NCI-H2107 treated with DMSO at 0.1 percent for 48 hours (cell line): ENCODE results near the gene CCDC180.
"Not testable (repeated sequence)": the region's sequence is repeated elsewhere in the genome, so short reads cannot be mapped to it uniquely, and the experiment has no call there.

Experiments used
- DNase-seq: peaks from one replicate; lab custom pipeline; 2025; ENCODE audit not compliant: unreplicated experiment; lab: John Stamatoyannopoulos, UW

The CCDC180 gene

DNA sequence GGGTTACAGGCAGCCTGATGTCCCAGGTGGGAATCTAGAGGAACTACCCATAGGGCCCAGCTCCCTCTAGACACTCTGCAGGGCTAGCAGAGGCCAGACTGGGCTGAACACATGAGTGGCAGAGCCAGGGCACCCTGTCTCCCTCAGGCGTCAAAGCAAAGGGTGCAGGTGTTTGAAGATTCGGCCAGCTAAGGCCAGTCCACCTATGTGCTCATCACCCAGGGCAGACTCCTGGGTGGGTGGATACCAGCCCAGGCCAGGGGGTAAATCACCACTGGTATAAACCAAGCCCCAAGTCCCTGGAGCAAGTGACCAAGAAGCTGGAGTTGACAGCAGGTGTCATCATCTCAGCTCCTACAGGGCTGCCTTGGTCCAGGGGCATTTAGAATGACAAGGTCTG lies 3.4 kb downstream of the CCDC180 start:
- DNase-seq: no peak

DNA sequence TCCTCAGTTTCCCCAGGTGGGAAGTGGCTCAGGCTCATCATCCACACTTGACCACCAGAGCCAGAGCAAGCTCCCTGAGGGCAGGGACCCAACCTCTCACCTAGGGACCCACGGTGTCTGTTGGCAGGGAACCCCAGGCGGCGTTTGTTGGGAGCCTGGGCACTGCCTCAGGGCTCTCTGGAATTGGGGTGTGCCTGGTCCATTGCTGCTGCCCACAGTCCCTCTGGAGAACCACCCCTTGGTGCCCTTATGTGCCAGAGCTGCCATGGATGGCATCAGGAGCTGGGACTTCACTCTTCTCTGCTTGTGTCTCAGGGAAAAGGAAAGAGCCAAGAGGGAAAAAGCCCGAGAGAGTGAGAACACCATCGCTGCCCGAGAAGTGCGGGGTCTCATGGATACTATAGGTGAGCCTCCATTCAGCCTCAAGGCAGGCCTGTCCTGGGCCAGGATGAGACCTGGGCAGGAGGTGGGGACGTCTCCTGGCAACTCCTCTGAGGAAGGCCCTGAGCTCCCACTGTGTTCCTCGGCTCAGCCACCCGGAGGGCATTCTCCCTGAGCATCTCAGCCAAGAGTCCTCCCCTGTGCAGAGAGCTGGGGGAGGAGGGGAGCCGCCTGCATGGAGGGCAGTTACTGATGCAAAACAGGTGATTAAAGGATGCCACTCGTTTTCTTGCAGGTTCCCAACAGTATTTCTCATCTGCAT lies 4.5 kb downstream of the CCDC180 start:
- no peak for DNase-seq

DNA sequence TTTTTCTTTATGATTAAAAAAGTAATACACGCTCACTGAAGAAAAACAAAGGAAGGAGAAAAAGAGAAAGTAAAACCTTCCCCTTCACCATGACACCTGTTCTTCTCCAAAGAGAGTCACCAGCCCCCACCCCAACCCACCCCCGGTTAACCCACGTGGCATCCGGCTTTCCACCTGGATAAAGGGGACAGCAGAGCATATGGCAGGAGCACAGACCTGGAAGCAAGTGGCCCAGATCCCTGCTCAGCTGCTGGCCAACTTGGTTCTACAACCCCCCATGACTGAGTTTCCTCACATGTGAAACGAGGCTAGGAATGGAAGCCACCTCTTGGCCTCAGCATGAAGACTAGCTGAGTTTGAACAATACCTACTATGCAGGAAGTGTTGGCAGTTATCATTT lies 5.1 kb downstream of the CCDC180 start:
- DNase-seq: no peak

DNA sequence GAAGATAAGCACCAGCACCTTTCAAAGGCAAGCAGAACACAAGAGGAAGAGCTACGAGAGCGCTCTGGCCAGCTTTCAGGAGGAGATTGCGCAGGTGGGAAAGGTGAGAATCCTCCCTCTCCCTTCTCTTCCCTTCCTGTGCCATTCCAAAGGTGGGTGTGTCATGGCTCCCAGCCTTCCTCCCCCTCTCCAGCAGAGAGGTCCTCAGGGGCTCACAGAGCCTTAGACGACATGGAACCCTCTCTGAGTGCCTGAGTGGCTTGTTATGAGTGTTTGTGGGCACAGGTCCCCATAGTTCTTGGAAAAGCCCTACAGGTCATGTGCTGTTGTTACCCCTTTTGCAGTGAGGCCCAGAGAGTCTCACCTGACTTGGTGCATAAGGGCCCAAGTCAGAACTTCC lies 5.8 kb downstream of the CCDC180 start:
- DNase-seq: no peak

DNA sequence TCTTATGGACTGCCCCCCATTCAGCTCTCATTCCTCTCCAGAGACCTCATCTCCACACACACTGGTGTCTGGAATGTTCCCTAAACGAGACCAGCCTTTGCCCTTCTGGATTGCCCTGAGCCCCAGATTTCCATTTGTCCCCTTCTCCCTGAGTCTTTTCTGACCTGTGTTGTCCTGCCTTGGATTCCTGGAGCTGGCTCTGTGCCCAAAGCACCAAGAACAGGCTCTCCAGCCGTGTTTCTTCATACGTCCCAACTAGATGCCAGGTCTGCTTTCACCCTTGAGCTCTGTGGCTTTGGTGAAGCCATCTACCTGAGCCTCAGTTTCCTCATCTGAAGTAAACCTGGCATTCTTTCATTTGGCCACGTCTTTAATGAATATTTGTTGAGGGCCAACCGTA lies 6.3 kb downstream of the CCDC180 start:
- DNase-seq: no peak

DNA sequence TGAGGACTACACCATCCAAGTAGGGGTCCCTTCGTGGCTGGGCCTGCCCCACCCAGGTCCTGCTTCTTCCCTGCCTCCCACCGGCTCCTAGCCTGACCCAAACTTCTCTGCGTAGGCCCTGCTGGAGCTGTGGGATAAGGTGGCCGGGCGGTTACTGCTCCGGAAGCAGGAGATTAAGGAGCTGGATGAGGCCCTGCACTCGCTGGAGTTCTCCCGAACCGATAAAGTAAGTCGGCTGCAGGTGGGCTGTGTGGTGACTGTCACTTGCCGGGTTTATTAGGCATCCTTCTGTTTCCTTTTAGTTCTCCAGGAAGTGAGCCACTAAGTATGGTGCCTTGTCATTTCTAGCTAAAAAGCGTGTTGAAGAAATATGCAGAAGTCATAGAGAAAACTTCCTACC lies 7.0 kb downstream of the CCDC180 start:
- DNase-seq: no peak

DNA sequence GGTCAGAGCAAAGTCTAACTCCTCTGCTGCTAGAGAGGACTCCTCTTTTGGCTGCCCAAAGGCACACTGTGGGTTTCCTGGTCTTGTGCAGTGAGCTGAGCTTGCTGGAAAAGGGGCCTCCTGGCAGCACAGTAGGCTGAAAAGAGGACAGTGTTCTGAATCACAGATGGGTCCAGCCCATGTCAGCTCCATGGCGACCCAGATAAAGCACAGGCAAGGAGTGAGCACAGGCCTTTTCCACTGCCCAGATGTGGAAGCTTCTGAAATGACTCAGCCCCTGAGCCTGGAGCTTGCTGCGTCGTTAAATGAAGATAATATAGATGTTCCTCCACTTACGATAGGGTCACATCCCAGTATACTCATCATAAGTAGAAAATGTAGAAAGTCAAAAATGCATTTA lies 8.1 kb downstream of the CCDC180 start:
- no peak for DNase-seq

DNA sequence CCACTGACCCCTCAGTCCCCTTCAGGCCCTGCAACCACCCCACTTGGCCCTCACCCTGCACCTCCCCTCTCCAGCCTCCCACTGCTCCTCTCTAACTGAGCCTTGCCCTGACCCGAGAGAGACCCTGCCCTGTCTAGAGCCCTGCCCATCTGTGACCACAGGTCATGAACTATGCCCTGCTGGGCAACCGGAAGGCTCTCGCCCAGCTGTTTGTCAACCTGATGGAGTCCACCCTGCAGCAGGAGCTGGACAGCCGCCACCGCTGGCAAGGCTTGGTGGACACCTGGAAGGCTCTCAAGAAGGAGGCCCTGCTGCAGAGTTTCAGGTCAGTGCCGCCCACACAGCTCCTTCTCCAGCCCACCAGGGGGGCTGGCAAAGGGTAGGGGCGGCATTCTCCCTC lies 9.4 kb downstream of the CCDC180 start:
- no peak for DNase-seq

DNA sequence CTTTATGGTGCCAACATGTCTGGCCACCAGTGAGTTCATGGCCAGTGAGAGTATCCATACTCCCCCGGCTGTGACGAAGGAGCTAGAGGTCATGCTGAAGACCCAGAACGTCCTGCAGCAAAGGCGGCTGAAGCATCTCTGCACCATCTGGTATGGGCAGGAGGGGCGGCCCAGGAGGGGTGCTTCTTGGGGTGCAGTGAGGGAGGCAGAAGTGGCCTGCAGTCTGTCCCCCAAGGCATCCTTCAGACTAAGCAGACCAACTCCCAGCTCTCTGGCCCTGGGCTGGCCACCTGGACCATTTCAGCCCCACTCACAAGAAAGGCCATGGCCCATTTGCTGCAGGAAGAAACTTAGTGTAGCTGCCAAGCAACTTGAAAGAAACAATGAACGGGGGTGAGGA lies 11.0 kb downstream of the CCDC180 start:
- DNase-seq: no peak

DNA sequence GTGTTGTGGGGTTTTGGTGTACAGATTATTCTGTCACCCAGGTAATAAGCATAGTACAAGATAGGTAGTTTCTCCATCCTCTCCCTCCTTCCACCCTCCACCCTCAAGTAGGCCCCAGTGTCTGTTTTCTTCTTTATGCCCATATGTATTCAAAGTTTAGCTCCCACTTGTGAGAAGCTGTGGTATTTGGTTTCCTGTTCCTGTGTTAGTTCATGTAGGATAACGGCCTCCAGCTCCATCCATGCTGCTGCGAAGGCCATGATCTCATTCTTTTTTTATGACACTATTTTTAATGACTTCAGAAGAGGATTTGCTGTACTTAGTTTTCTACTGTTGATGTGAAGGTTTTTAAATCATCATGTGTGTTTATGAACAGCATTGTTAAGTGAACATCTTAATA lies 11.9 kb downstream of the CCDC180 start:
- DNase-seq: no peak

DNA sequence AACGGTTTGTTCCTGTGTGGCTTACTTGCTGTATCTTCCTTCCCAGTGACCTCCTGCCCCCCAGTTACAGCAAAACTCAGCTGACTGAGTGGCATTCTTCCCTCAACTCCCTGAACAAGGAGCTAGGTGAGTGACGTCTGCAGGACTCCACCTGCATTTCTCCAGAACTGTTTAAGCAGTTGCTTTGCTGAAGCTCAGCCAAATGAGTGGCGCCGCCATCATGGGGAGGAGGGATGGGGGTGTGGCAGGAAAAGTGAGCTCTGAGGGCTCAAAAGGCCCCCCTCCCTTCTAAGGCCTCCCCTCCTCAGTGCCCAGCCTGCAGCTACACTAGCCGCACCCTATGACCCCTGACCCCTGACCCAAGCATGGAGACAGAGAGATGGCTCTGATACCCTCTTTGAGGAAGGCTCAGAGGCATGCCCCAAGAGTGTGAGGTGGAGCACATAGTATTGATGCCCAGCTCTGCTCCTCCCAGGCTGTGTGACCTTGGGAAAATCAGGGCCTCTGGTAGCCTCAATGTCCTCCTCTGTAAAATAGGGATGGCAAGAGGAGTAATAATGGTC lies 12.7 kb downstream of the CCDC180 start:
- DNase-seq: no peak

DNA sequence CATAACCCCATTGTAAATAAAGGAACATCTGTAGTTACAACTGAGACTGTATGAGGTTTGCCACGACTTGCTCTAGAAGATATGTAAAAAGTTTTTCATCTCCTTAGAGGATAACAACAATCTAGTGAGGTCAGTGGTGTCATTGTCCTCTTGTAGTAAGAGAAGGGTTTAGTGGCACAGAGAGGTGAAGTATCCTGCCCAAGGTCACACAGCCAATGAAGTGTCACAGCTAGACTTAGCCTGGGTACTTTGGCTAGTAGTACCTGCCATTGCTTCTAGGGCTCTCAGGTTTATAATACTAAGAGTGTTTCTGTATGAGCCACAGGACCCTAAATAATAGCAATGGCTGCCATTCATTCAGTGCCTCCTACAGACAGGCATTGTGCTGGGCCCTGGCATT lies 13.8 kb downstream of the CCDC180 start:
- no peak for DNase-seq

DNA sequence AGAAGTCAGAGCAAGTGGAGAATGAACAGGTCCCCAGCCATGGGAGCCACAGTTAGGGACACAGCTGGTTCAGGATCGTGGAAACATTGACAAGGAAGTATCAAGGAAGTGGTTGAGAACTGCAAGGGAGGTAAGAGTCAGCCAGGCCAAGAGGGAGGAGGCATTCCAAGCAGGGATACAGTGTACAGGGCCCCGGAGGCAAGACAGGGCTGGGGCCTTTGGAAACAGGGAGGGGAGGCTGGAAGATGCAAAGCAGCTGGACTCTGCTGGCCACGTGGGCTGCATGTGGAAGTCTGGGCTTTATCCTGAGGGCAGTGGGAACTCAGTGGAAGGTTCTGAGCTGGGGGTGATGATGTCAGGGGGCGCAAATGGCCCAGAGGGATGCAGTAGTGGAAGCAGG lies 14.2 kb downstream of the CCDC180 start:
- DNase-seq: no peak

DNA sequence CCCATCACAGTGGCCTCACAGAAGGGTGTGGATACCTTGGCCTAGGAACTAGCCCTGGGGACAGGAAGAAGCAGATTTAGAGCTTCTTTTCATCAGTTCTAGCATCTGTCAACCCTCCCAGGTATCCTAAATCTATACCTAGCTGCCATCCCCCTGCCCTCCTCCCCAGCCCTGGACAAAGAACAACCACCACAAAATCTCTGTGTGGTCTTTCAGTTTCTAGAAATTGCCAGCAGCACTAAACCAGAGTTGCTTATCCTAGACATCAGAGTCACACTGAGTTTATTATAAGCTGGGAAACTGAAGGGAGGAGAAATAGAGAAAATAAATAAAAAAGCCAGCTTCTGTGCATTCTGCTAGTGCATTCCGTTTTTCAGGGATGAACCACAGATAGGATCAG lies 14.6 kb downstream of the CCDC180 start:
- no peak for DNase-seq

DNA sequence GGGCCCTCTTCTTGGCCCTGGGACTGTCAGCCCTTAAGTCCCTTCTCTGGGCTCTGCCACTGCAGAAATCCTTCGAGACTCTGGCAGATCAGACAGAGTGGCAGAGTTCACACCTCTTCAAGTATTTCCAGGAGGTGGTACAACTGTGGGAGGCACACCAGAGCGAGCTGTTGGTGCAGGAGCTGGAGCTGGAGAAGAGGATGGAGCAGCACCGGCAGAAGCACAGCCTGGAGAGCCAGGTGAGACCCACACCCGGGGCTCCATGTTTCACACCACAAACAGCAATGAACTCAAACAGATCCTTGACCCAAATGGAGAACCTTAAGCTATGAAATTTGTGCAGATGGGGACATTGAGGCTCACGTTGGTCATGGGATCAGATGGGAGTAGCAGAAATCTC lies 17.5 kb downstream of the CCDC180 start:
- no peak for DNase-seq

DNA sequence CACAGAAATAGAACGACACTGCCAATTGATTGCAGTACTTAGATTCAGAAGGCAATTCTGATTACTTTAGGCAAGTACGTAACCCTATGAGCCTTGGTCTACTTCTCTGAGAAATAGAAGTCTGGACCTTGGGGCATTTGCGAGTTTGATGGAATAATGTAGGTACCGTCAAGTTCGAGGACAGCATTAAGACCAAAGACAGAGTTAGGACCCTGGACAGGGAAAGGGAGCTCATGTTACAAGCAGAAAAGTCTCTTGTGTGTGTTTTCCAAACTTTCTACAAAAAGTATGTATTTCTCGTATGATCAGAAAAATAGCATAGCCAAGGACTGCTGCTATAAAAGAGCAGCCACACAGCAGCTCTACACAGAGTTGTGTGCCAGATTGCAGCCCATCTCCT lies 20.1 kb downstream of the CCDC180 start:
- DNase-seq: no peak

DNA sequence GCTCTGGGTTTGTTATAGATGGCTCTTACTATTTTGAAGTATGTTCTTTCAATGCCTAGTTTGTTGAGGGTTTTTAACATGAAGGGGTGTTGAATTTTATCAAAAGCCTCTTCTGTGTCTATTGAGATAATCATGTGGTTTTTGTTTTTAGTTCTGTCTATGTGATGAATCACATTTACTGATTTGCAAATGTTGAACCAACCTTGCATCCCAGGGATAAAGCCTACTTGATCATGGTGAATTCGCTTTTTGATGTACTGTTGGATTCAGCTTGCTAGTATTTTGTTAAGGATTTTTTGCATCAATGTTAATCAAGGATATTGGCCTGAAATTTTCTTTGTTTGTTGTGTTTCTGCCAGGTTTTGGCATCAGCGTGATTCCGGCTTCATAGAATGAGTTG lies 25.5 kb downstream of the CCDC180 start:
- no peak for DNase-seq

DNA sequence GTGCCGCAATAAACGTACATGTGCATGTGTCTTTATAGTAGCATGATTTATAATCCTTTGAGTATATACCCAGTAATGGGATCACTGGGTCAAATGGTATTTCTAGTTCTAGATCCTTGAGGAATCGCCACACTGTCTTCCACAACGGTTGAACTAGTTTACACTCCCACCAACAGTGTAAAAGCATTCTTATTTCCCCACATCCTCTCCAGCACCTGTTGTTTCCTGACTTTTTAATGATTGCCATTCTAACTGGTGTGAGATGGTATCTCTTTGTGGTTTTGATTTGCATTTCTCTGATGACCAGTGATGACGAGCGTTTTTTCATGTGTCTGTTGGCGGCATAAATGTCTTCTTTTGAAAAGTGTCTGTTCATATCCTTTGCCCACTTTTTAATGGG lies 28.2 kb downstream of the CCDC180 start:
- not testable (repeated sequence) for DNase-seq

DNA sequence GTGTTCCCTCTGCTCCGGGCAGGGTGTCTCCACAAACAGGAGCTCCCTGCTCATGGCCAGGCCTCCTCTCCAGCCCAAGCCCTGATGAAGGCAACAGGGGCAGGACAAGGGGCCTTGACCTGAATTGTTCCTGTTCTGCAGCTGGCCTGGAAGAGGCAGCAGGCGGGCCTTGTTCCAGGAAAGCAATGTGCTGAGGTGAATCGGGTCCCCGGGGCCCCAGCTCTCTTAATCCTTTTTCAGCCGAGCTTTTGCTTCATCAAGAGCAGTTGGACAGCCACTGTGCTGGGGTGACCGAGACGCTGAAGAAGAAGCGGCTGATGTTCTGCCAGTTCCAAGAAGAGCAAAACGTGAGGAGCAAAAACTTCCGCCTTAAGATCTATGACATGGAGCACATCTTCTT lies 41.4 kb downstream of the CCDC180 start:
- no peak for DNase-seq

DNA sequence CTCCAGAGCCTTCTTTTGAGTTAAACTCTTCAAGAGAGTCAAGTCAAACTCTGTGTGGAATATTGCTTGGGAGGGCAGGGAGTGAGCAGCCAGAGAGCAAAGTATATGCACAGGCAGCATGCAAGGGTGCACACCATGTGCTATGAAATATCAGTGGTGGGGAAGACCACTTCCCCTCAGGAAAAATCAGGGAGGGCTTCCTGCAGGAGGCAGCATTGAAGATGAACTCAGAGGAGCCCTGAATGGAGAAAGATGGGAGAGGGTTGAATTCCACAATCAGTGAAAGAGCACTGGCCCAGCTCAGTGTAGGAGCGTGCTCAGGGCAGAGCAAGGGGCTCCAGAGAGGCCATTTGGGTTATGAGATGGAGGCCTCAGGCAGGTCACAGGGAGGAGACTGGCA lies 41.9 kb downstream of the CCDC180 start:
- DNase-seq: no peak

DNA sequence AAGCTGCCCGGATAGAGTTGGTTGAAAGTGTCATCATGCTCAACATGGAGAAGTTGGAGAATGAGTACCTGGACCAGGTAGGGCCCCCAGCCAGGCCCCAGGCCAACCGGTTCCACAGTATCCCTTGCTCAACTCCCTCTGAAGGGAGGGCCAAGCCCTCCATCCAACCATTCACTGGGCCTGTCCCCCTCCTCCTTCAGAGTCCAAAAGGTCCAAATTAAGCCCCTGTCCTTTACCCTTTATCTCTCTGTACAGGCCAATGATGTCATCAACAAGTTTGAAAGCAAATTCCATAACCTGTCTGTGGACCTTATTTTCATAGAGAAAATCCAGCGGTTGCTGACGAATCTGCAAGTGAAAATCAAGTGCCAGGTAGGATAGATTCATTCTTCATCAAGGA lies 47.2 kb downstream of the CCDC180 start:
- no peak for DNase-seq

DNA sequence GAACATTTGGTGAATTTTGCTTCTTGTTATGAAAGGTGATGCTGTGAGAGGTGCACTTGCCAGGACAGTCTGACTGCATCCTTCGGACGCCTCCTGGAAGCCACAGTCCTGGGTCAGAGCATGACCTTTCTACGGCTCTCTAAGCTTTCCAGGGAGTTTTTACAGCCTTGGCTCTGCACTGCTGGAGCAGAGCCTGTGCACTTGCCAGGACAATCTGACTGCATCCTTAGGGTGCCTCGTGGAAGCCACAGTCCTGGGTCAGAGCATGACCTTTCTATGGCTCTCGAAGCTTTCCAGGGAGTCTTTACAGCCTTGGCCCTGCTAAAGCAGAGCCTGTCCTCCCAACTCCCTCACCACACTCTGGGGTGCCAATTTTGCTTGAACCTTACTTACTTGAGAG lies 49.6 kb downstream of the CCDC180 start:
- no peak for DNase-seq
